Urinary bladder (tissue), 4 donors: ENCODE data around the gene ANGPTL4. TPM values are rescaled to one million over a fixed set of nuclear protein-coding genes. Genes with fewer than 3 reads are reported as not detected.
A peak's percentile ranks its signal among the peaks of the same experiment; 100 is the strongest.
"Not testable (repeated sequence)": the region's sequence is repeated elsewhere in the genome, so short reads cannot be mapped to it uniquely, and the experiment has no call there.

Experiments
- DNase-seq: peaks from one replicate; pipeline ENCODE4 v3.0.0-alpha.2; 2015; ENCODE audit errors: extremely low spot score
- H3K27ac ChIP-seq: one replicate; pipeline ENCODE4 v1.5.1; 2013; ENCODE audit warnings: low read depth, mild to moderate bottlenecking, moderate library complexity
- H3K36me3 ChIP-seq: one replicate; pipeline ENCODE4 v1.6.1; 2013; ENCODE audit warnings: mild to moderate bottlenecking, moderate library complexity; ENCODE audit not compliant: insufficient read depth
- H3K4me1 ChIP-seq: one replicate; pipeline ENCODE4 v1.6.1; 2013; ENCODE audit warnings: mild to moderate bottlenecking, moderate library complexity; ENCODE audit not compliant: insufficient read depth
- H3K4me3 ChIP-seq: one replicate; pipeline ENCODE4 v1.5.1; 2013; ENCODE audit warnings: low read depth, low read length
- WGBS: extraction: QIAGEN DNeasy Blood & Tissue Kit; methylation state at CpG from one replicate; pipeline ENCODE4 v1.1.7; 2013; 5-methylcytosine and 5-hydroxymethylcytosine counted together
- polyA plus RNA-seq: library from polyadenylated mRNA; stranded (reverse); fragments of 200-250 nt; gene quantifications from one replicate; pipeline ENCODE4 v1.2.3, GENCODE V29; 2013
- total RNA-seq: library from RNA; depleted of rRNA; stranded (reverse); fragments of >200 nt; gene quantifications from one replicate; pipeline ENCODE4 v1.2.3, GENCODE V29; 2014
- donor health status: healthy with polysubstance abuse.
- donor health status: healthy.

The ANGPTL4 gene
- total and polyA plus RNA-seq, 2 donors, result 1.3 to 14.6 TPM

DNA sequence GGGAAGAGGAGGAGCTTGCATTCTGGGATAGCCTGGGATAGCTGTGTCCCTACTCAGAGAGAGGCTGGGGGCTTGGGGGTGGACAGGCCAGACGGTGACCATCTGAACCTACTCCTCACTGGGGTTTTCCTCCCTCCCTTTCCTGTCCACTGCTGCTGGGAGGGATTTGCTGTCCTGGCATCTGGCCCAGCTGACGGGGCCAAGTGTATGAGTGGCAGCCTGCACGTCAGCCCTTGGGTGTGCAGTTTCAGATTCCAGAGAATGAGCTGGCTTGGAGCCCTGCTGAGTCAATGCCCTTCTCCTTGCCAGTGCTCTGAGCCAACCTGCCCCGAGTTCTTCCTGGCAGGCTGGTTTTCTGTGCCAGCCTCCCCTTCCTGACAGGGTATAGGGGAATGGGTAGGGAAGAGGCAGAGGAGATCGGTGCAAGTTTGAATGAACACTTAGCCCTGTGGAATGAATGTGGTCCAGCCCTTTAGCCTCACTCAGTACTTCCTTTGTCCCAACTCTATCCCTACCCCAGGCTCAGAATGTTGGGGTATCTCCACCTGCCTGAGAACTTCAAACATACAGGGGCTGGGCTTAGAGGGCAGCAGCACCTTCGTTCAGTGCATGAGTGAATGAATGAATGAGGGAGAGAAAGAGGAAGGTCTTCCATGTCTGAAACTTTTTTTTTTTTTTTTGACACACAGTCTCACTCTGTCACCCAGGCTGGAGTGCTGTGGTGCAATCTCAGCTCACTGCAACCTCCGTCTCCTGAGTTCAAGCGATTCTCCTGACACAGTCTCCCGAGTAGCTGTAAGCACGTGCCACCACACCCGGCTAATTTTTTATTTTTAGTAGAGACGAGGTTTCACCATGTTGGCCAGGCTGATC lies 1.8 kb upstream of the ANGPTL4 start:
- peak; percentile 78 for DNase-seq
- 46% methylated on average over 12 of the region's 12 CpGs for WGBS
- Histone ChIP-seq H3K4me3 (no peak overlapping the region), H3K27ac (peak overlapping the region; percentile 66), H3K36me3 (no peaks in the 10 kb centered on the region), H3K4me1 (peaks cover 4% of the 10 kb centered on the region)

DNA sequence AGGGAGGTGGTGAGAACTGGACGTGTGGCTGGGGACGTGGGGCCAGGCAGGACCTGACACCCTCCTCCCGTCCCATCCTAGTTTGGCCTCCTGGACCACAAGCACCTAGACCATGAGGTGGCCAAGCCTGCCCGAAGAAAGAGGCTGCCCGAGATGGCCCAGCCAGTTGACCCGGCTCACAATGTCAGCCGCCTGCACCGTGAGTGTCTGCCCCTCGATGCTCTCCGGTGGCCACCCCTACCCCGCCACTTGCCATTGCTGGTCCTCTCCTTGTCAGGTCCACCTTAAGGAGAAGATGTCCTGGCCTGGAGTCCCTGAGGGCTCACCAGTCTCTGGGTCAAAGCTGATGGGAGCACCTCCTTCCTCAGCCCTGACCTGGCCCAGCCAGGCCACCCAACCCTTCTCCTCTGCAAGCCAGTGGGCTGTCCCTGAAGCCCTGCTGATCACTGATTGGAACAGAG lies 2.2 kb downstream of the ANGPTL4 start:
- Histone ChIP-seq H3K4me3 (no peak overlapping the region), H3K27ac (no peak overlapping the region), H3K36me3 (no peaks in the 10 kb centered on the region), H3K4me1 (peaks cover 4% of the 10 kb centered on the region)
- no peak for DNase-seq
- whole genome bisulfite sequencing, result 93% methylated on average over 11 of the region's 11 CpGs

DNA sequence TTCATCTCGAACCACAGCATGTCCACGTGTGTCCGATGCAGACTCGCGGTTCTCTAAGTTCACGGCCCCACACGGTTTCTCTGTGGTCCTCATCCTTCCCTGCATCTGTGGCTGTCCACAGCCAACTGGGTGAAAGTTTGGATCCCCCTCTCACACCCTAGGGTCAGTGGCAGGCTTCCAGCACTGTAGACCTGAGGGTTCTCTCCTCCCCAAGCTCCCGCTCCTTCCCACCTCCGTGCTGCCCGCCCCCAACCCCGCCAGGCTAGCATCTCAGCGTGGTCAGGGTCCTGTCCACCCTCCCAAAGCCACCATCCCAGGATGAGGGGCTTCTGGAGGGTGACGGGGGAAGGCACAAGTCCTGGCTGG lies 3.0 kb downstream of the ANGPTL4 start:
- 42% methylated on average over 13 of the region's 13 CpGs for WGBS
- peaks cover 4% of the 10 kb centered on the region for H3K4me1 ChIP-seq
- DNase-seq, result no peak
- H3K27ac ChIP-seq, result no peak overlapping the region
- H3K36me3 ChIP-seq, result no peaks in the 10 kb centered on the region
- H3K4me3 ChIP-seq, result no peak overlapping the region

DNA sequence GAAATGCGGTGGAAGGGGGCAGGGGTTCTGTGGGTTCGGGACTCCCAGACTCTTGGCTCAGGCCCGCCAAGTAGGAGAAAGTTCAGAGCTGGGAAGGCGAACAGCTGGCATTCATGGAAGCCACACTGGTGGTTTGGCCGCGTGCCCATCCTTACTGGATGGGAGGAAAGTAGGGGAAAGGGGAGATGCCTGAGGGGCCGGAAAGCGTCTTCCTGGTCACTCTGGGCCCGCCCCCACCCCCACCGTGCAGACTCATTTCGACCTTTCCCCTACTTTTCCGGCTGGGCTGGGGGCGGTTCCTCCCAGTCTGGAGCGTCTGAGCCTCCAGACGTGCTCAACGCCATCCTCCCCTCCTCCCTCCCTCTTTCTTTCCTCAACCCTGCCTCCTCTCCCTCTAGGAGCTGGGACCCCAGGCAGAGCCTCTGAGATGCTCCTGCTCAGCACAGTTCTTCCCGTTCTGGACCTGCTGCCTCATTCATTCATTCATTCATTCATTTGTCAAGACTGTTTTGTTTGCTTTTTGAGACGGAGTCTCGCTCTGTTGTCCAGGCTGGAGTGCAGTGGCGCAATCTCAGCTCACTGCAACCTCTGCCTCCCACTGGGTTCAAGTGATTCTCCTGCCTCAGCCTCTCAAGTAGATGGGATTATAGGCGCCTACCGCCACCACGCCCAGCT lies 3.5 kb downstream of the ANGPTL4 start:
- no peaks in the 10 kb centered on the region for H3K36me3 ChIP-seq
- WGBS, result 18% methylated on average over 23 of the region's 23 CpGs
- peaks cover 2% of the 10 kb centered on the region for H3K4me1 ChIP-seq
- no peak overlapping the region for H3K27ac ChIP-seq
- peak; percentile 77 for DNase-seq
- no peak overlapping the region for H3K4me3 ChIP-seq

DNA sequence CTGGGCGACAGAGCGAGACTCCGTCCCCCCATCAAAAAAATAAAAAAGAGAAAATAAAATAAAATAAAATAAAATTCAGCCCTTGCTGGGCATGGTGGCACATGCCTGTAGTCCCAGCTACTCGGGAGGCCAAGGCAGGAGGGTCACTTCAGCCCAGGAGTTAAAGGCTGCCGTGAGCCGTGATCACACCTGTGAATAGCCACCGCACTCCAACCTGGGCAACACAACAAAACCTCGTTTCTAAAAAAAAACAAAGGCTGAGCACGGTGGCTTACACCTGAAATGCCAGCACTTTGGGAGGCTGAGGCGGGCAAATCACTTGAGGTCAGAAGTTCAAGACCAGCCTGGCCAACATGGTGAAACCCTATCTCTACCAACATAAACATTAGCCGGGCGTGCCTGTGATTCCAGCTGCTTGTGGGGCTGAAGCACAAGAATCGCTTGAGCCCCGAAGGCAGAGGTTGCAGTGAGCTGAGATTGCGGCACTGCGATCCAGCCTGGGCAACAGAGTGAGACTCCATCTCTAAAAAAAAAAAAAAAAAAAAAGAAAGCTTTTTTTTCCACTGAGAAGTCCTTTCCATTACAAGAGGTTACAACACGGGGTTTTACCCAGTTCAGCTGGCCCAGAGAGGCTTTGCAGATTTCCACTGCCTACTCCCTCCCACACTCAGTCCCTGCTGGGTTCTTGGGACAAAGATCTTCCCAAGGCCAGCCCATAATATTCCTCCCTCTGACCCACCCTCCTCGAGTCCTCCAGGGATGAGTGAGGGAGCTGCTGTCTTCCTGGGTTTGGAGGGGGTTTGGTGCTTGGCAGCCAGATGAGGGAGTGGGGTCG lies 6.4 kb downstream of the ANGPTL4 start:
- peaks cover 3% of the 10 kb centered on the region for H3K36me3 ChIP-seq

DNA sequence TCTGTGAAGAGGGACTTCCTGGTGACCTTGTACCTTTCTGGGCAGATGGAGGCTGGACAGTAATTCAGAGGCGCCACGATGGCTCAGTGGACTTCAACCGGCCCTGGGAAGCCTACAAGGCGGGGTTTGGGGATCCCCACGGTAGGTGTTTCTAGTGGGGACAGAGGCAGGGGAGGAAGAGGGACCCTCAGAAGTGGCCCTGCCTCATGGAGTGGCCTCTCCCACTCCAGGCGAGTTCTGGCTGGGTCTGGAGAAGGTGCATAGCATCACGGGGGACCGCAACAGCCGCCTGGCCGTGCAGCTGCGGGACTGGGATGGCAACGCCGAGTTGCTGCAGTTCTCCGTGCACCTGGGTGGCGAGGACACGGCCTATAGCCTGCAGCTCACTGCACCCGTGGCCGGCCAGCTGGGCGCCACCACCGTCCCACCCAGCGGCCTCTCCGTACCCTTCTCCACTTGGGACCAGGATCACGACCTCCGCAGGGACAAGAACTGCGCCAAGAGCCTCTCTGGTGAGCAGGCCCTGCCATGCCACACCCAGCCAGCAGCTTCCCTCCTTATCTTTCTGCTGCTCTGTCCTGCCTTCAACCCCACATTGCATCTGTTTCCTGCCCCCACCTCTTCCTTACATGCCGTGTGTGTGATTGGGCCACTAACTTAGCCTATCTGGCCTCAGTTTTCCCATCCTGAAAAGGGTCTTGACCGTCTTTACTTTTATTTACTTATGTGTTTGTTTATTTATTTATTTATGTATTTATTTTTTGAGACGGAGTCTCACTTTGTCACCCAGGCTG lies 7.3 kb downstream of the ANGPTL4 start:
- H3K4me3 ChIP-seq, result no peak overlapping the region
- no peak for DNase-seq
- peaks cover 3% of the 10 kb centered on the region for H3K36me3 ChIP-seq
- WGBS, result 87% methylated on average over 28 of the region's 28 CpGs
- no peak overlapping the region for H3K27ac ChIP-seq
- H3K4me1 ChIP-seq, result peaks cover 2% of the 10 kb centered on the region

More for the DNA sequence above, 6.4 kb downstream of the ANGPTL4 start:
- Histone ChIP-seq H3K27ac (no peak overlapping the region), H3K4me3 (no peak overlapping the region), H3K4me1 (peaks cover 2% of the 10 kb centered on the region)
- no peak for DNase-seq
- WGBS, result 82% methylated on average over 19 of the region's 19 CpGs

DNA sequence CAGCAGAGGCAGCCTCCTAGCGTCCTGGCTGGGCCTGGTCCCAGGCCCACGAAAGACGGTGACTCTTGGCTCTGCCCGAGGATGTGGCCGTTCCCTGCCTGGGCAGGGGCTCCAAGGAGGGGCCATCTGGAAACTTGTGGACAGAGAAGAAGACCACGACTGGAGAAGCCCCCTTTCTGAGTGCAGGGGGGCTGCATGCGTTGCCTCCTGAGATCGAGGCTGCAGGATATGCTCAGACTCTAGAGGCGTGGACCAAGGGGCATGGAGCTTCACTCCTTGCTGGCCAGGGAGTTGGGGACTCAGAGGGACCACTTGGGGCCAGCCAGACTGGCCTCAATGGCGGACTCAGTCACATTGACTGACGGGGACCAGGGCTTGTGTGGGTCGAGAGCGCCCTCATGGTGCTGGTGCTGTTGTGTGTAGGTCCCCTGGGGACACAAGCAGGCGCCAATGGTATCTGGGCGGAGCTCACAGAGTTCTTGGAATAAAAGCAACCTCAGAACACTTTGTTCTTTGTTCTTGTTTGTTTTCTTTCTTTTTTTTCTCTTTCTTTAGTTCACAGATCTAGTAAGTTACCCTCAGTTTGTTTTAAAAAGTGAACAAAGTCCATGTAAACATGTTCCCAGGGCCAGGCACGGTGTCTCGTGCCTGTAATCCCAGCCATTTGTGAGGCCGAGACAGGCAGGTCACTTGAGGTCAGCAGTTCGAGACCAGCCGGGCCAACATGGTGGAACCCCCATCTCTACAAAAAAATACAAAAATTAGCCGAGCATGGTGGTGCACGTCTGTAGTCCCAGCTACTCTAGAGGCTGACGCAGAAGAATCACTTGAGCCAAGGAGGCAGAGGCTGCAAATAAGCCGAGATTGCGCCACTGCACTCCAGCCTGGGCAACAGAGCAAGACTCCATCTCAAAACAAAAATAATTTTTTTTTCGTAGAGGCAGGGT lies 10.2 kb downstream of the ANGPTL4 start:
- Histone ChIP-seq H3K4me3 (no peak overlapping the region), H3K27ac (no peak overlapping the region), H3K36me3 (peaks cover 3% of the 10 kb centered on the region), H3K4me1 (no peaks in the 10 kb centered on the region)
- 89% methylated on average over 26 of the region's 26 CpGs for WGBS
- no peak for DNase-seq

DNA sequence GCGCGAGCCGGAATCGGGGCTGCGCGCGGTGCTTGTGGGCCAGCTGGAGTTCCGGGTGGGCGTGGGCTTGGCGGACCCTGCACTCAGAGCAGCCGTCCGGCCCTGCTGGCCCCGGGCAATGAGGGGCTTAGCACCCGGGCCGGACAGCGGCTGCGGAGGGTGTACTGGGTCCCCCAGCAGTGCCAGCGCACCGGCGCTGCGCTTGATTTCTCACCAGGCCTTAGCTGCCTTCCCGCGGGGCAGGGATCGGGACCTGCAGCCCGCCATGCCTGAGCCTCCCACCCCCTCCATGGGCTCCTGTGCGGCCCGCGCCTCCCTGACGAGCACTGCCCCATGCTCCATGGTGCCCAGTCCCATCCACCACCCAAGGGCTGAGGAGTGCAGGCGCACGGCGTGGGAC lies 11.8 kb downstream of the ANGPTL4 start:
- WGBS, result 96% methylated on average over 32 of the region's 32 CpGs
- H3K4me3 ChIP-seq, H3K4me1 ChIP-seq, DNase-seq, H3K27ac ChIP-seq, H3K36me3 ChIP-seq: not testable (repeated sequence)

DNA sequence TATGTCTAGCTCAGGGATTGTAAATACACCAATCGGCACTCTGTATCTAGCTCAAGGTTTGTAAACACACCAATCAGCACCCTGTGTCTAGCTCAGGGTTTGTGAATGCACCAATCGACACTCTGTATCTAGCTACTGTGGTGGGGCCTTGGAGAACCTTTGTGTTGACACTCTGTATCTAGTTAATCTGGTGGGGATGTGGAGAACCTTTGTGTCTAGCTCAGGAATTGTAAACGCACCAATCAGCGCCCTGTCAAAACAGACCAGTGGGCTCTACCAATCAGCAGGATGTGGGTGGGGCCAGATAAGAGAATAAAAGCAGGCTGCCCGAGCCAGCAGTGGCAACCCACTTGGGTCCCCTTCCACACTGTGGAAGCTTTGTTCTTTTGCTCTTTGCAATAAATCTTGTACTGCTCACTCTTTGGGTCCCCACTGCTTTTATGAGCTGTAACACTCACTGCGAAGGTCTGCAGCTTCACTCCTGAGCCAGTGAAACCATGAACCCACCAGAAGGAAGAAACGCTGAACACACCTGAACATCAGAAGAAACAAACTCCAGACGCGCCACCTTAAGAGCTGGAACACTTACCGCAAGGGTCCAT lies 12.5 kb downstream of the ANGPTL4 start:
- not testable (repeated sequence) for H3K4me1 ChIP-seq, DNase-seq, H3K27ac ChIP-seq, H3K36me3 ChIP-seq, H3K4me3 ChIP-seq
- 84% methylated on average over 10 of the region's 10 CpGs for WGBS

DNA sequence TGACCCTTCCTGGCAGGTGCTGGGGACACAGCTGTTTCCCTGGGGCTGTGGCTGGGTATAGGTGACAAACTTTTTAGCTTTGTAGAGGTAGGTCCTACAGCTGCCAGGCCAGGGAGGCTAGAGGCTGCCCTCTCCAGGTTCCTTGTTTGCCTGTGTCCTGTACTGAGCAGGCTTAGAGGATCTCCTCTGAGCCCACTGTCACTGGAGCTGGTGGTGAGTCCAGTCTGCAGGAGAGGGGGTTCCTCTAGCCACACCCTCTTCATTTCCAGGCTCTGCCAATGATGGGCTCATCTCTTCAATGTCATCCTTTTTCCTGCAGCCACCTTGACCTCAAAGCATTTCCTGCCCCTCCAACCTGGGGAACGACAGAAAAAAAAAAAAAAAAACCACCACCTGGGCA lies 13.6 kb downstream of the ANGPTL4 start:
- Histone ChIP-seq H3K36me3 (peaks cover 3% of the 10 kb centered on the region), H3K4me1 (no peaks in the 10 kb centered on the region), H3K27ac (no peak overlapping the region), H3K4me3 (no peak overlapping the region)
- WGBS, result 50% methylated on average over 1 of the region's 1 CpG
- no peak for DNase-seq

DNA sequence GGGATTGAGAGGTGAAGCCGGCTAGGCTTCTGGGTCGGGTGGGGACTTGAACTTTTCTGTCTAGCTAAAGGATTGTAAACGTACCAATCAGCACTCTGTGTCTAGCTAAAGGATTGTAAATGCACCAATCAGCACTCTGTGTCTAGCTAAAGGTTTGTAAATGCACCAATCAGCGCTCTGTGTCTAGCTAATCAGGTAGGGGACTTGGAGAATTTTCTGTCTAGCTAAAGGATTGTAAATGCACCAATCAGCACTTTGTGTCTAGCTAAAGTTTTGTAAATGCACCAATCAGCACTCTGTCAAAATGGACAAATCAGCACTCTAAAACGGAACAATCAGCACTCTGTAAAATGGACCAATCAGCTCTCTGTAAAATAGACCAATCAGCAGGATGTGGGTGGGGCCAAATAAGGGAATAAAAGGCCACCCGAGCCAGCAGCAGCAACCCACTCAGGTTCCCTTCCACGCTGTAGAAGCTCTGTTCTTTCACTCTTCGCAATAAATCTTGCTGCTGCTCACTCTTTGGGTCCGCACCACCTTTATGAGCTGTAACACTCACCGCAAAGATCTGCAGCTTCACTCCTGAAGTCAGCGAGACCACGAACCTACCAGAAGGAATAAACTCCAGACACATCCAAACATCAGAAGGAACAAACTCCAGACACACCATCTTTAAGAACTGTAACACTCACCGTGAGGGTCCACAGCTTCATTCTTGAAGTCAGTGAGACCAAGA lies 15.4 kb downstream of the ANGPTL4 start:
- H3K27ac ChIP-seq, H3K36me3 ChIP-seq, H3K4me3 ChIP-seq, DNase-seq, H3K4me1 ChIP-seq: not testable (repeated sequence)
- WGBS, result 94% methylated on average over 13 of the region's 13 CpGs
